GM13976 (cell line): Measurements from ENCODE around the gene SUSD6.

Experiments used
- DNase-seq: peaks from one replicate; pipeline ENCODE4 v3.0.0; 2012; ENCODE audit warnings: low spot score
- CTCF ChIP-seq: IDR thresholded peaks from 2 replicates; pipeline ENCODE4 v1.5.1; 2012; ENCODE audit warnings: borderline replicate concordance, mild to moderate bottlenecking; ENCODE audit not compliant: insufficient read depth; ENCODE audit errors: extremely low read depth, missing control alignments, control extremely low read depth
- in situ Hi-C: fragments of 300-500 bp; cut with MboI; formaldehyde crosslinking; loops from one replicate; pipeline ENCODE4 v1.12.0; 2022; ENCODE audit warnings: low sequenced_read_pairs, mixed read lengths, inconsistent platforms; ENCODE audit not compliant: unreplicated experiment

The SUSD6 gene

GRCh38 chr14:69626132-69626500, 14.7 kb downstream of the SUSD6 start:
- TF ChIP-seq CTCF, result no peak
- no peak for DNase-seq
- in situ Hi-C loops, result no loop called here

- in situ Hi-C loops, result no loop called here
- no peak for TF ChIP-seq CTCF
- peak; percentile 49 for DNase-seq
Observed at GRCh38 chr14:69629225-69630127, 18.1 kb downstream of the SUSD6 start.

- TF ChIP-seq CTCF, result no peak
- in situ Hi-C loops, result no loop called here
Observed at GRCh38 chr14:69630360-69630759, 19.0 kb downstream of the SUSD6 start.

GRCh38 chr14:69631509-69631908, 20.1 kb downstream of the SUSD6 start:
- TF ChIP-seq CTCF, result no peak
- no peak for DNase-seq
- in situ Hi-C loops, result no loop called here

More at GRCh38 chr14:69630360-69630759, 19.0 kb downstream of the SUSD6 start:
- no peak for DNase-seq

- DNase-seq, result no peak
- in situ Hi-C loops, result no loop called here
- no peak for TF ChIP-seq CTCF
Observed at GRCh38 chr14:69632164-69632563, 20.8 kb downstream of the SUSD6 start.

GRCh38 chr14:69632593-69633151, 21.3 kb downstream of the SUSD6 start:
- DNase-seq, result no peak
- TF ChIP-seq CTCF, result no peak
- in situ Hi-C loops, result no loop called here

GRCh38 chr14:69633238-69633637, 21.8 kb downstream of the SUSD6 start:
- in situ Hi-C loops, result no loop called here

More at GRCh38 chr14:69633238-69633637, 21.8 kb downstream of the SUSD6 start:
- no peak for TF ChIP-seq CTCF
- DNase-seq, result no peak
